H1 (cell line): ENCODE data around the gene GSTM3. TPM values are rescaled to one million over a fixed set of nuclear protein-coding genes. Genes with fewer than 3 reads are reported as not detected.

ENCODE experiments used
- CTCF ChIA-PET: fragments of 300-600 bp; sonication (Branson Sonifier 250); formaldehyde crosslinking; loops from one replicate; lab custom pipeline; 2021; ENCODE audit not compliant: partially characterized antibody; lab: Charles Lee
- POLR2A ChIA-PET: fragments of 300-600 bp; sonication (Branson Sonifier 250); formaldehyde crosslinking; loops from one replicate; lab custom pipeline; 2021; ENCODE audit warnings: inconsistent platforms; ENCODE audit not compliant: partially characterized antibody; lab: Charles Lee
- DNase-seq, 2 experiments: peaks; one replicate each; pipeline versions ENCODE4 v3.0.0 to v3.0.0-alpha.2; 2010 to 2022; ENCODE audit warnings: low spot score in 2 of 2, low read depth in 1 of 2, mixed read lengths in 1 of 2
- FAIRE-seq: peaks from 2 replicates; lab custom pipeline; 2011; peaks lifted over from hg19 to GRCh38; lab: Jason Lieb, UNC
- H2AFZ ChIP-seq: 2 replicates; pipeline ENCODE4 v1.8.1; 2012; ENCODE audit warnings: low read length, inconsistent platforms
- H2AK5ac ChIP-seq: 2 replicates; pipeline ENCODE4 v1.6.1; 2013; ENCODE audit warnings: low read depth, low read length
- H2BK120ac ChIP-seq: replicated peaks from 2 replicates; pipeline ENCODE3; 2013; ENCODE audit warnings: low read depth, low read length, inconsistent platforms
- H2BK12ac ChIP-seq: 2 replicates; pipeline ENCODE4 v1.6.1; 2013; ENCODE audit warnings: low read depth, low read length
- H2BK15ac ChIP-seq: 2 replicates; pipeline ENCODE4 v1.6.1; 2013; ENCODE audit warnings: low read length
- H2BK20ac ChIP-seq: 2 replicates; pipeline ENCODE4 v1.6.1; 2013; ENCODE audit warnings: low read length
- H2BK5ac ChIP-seq: 2 replicates; pipeline ENCODE4 v1.6.1; 2013; ENCODE audit warnings: low read depth, low read length
- H3K14ac ChIP-seq: 2 replicates; pipeline ENCODE4 v1.6.1; 2013; ENCODE audit warnings: inconsistent platforms; ENCODE audit not compliant: insufficient read length
- H3K18ac ChIP-seq: 2 replicates; pipeline ENCODE4 v1.6.1; 2013; ENCODE audit warnings: low read length; ENCODE audit errors: extremely low read depth
- H3K23ac ChIP-seq: 2 replicates; pipeline ENCODE4 v1.6.1; 2013; ENCODE audit warnings: inconsistent platforms; ENCODE audit not compliant: insufficient read length
- H3K23me2 ChIP-seq: 2 replicates; pipeline ENCODE4 v1.6.1; 2013; ENCODE audit warnings: low read depth, low read length
- H3K27ac ChIP-seq: 2 replicates; pipeline ENCODE4 v1.6.1; 2011; ENCODE audit warnings: low read depth, low read length, inconsistent platforms
- H3K27me3 ChIP-seq, 4 experiments: replicated peaks in 1 of 4; 1 replicate in 1 of 4; 2 replicates in 3 of 4; pipeline versions ENCODE4 v1.6.1 to v1.8.1; 2011 to 2013; ENCODE audit warnings: low read length in 3 of 4, mild to moderate bottlenecking in 3 of 4, inconsistent platforms in 2 of 4, mixed read lengths in 2 of 4, moderate library complexity in 1 of 4; ENCODE audit not compliant: control insufficient read depth in 3 of 4, insufficient read depth in 3 of 4; ENCODE audit errors: extremely low read depth in 1 of 4
- H3K36me3 ChIP-seq, 4 experiments: 2 replicates each; pipeline versions ENCODE4 v1.6.1 to v1.8.1; 2011 to 2013; ENCODE audit warnings: mild to moderate bottlenecking in 4 of 4, low read length in 3 of 4, moderate library complexity in 2 of 4, control low read depth in 1 of 4, inconsistent platforms in 1 of 4; ENCODE audit not compliant: insufficient read depth in 4 of 4, control insufficient read depth in 2 of 4
- H3K4ac ChIP-seq: replicated peaks from 2 replicates; pipeline ENCODE3; 2013; ENCODE audit warnings: low read length, low read depth, mixed read lengths, inconsistent platforms; ENCODE audit not compliant: insufficient read length
- H3K4me1 ChIP-seq, 4 experiments: replicated peaks in 1 of 4; 1 replicate in 1 of 4; 2 replicates in 3 of 4; pipeline versions ENCODE4 v1.6.1 to v1.8.1; 2011 to 2013; ENCODE audit warnings: low read length in 3 of 4, inconsistent platforms in 2 of 4, mixed read lengths in 1 of 4; ENCODE audit not compliant: insufficient read depth in 4 of 4, control insufficient read depth in 3 of 4
- H3K4me2 ChIP-seq, 2 experiments: 2 replicates each; pipeline versions ENCODE4 v1.6.1 to v1.8.1; 2011 to 2013; ENCODE audit warnings: low read depth in 2 of 2, low read length in 2 of 2, control low read depth in 1 of 2, inconsistent platforms in 1 of 2, mild to moderate bottlenecking in 1 of 2; ENCODE audit not compliant: insufficient read depth in 1 of 2
- H3K4me3 ChIP-seq, 4 experiments: fragments of 200-600, 300-600 bp in 1 of 4; sonication (generic), shearing (Covaris generic), sonication (Bioruptor Twin) in 1 of 4; 2 replicates each; pipeline versions ENCODE4 v1.5.1 to v1.8.1; 2011 to 2016; ENCODE audit warnings: low read length in 4 of 4, low read depth in 3 of 4, control low read depth in 2 of 4, inconsistent platforms in 2 of 4, mild to moderate bottlenecking in 2 of 4, mixed read lengths in 1 of 4, moderate library complexity in 1 of 4; ENCODE audit not compliant: insufficient read depth in 2 of 4; ENCODE audit errors: extremely low read depth in 1 of 4
- H3K56ac ChIP-seq: replicated peaks from 2 replicates; pipeline ENCODE3; 2013; ENCODE audit warnings: low read depth, mild to moderate bottlenecking, mixed read lengths, low read length, inconsistent platforms; ENCODE audit not compliant: insufficient read length
- H3K79me1 ChIP-seq: 2 replicates; pipeline ENCODE4 v1.6.1; 2013; ENCODE audit warnings: low read depth, low read length, control low read depth
- H3K79me2 ChIP-seq, 2 experiments: 2 replicates each; pipeline versions ENCODE4 v1.6.1 to v1.8.1; 2012 to 2013; ENCODE audit warnings: low read length in 2 of 2, mild to moderate bottlenecking in 2 of 2, inconsistent platforms in 1 of 2; ENCODE audit not compliant: insufficient read depth in 2 of 2, control insufficient read depth in 1 of 2
- H3K9ac ChIP-seq, 4 experiments: replicated peaks in 1 of 4; 1 replicate in 1 of 4; 2 replicates in 3 of 4; pipeline versions ENCODE4 v1.6.1 to v1.8.1; 2011 to 2013; ENCODE audit warnings: low read depth in 3 of 4, low read length in 3 of 4, control low read depth in 2 of 4, mild to moderate bottlenecking in 2 of 4, moderate library complexity in 2 of 4, inconsistent platforms in 1 of 4; ENCODE audit errors: extremely low read depth in 1 of 4
- H3K9me3 ChIP-seq, 2 experiments: 2 replicates each; pipeline versions ENCODE4 v1.6.1 to v1.8.1; 2012 to 2013; ENCODE audit warnings: mild to moderate bottlenecking in 2 of 2, moderate library complexity in 2 of 2, control low read depth in 1 of 2, inconsistent platforms in 1 of 2, low read depth in 1 of 2, low read length in 1 of 2, mixed read lengths in 1 of 2; ENCODE audit not compliant: insufficient read depth in 2 of 2
- H4K20me1 ChIP-seq, 2 experiments: replicated peaks in 1 of 2; 2 replicates each; pipeline versions ENCODE3 to v1.8.1; 2011 to 2013; ENCODE audit warnings: inconsistent platforms in 2 of 2, low read length in 2 of 2, mild to moderate bottlenecking in 1 of 2; ENCODE audit not compliant: insufficient read depth in 2 of 2, control insufficient read depth in 1 of 2
- H4K5ac ChIP-seq: 2 replicates; pipeline ENCODE4 v1.6.1; 2013; ENCODE audit warnings: low read length, low read depth, mixed read lengths, inconsistent platforms; ENCODE audit not compliant: insufficient read length
- H4K8ac ChIP-seq: 2 replicates; pipeline ENCODE4 v1.8.0; 2013; ENCODE audit warnings: mild to moderate bottlenecking, moderate library complexity, low read length, inconsistent platforms; ENCODE audit not compliant: insufficient read depth; ENCODE audit errors: extremely low read depth
- H4K91ac ChIP-seq: replicated peaks from 2 replicates; pipeline ENCODE3; 2013; ENCODE audit warnings: low read length, mixed read lengths, inconsistent platforms; ENCODE audit not compliant: insufficient read length
- CBX8 ChIP-seq: fragments of 300-800, 300-1000 bp; sonication (generic); IDR thresholded peaks from 2 replicates; pipeline ENCODE4 v1.7.1; 2016; ENCODE audit warnings: low read depth, low read length, borderline replicate concordance
- CHD1 ChIP-seq: IDR thresholded peaks from 2 replicates; pipeline ENCODE4 v1.6.1; 2012; ENCODE audit warnings: low read depth, low read length, improper control_type of control experiment
- HDAC2 ChIP-seq, 2 experiments: fragments of 300-600 bp in 1 of 2; sonication (generic) in 1 of 2; IDR thresholded peaks; 2 replicates each; pipeline ENCODE4 v1.6.1; 2011 to 2012; ENCODE audit warnings: low read depth in 2 of 2, low read length in 2 of 2, mild to moderate bottlenecking in 2 of 2, moderate library complexity in 2 of 2, borderline replicate concordance in 1 of 2, inconsistent platforms in 1 of 2
- KDM4A ChIP-seq: IDR thresholded peaks from one replicate; pipeline ENCODE4 v1.7.1; 2012; ENCODE audit warnings: low read depth, mild to moderate bottlenecking, moderate library complexity, low read length, inconsistent platforms; ENCODE audit not compliant: severe bottlenecking
- POLR2AphosphoS5 ChIP-seq: IDR thresholded peaks from 2 replicates; pipeline ENCODE4 v1.6.1; 2011; ENCODE audit warnings: low read depth, low read length
- RFX5 ChIP-seq: IDR thresholded peaks from 2 replicates; pipeline ENCODE4 v1.6.1; 2011; ENCODE audit warnings: low read depth, low read length, improper control_type of control experiment, borderline replicate concordance
- SIRT6 ChIP-seq: IDR thresholded peaks from one replicate; pipeline ENCODE4 v1.7.1; 2012; ENCODE audit warnings: low read length, inconsistent platforms
- SUZ12 ChIP-seq: fragments of 200-600 bp; sonication (generic); IDR thresholded peaks from 2 replicates; pipeline ENCODE4 v1.6.1; 2012; ENCODE audit warnings: mild to moderate bottlenecking, inconsistent platforms, low read length, moderate library complexity, mixed read lengths
- WGBS, 2 experiments: shearing (Covaris generic) in 1 of 2; methylation state at CpG; one replicate each; pipeline versions ENCODE4 v1.1.6 to v1.1.7; 2013 to 2015; ENCODE audit warnings: low lambda C conversion rate in 2 of 2, mixed read lengths in 2 of 2, inconsistent platforms in 1 of 2, low coverage in 1 of 2, missing lambda C conversion rate in 1 of 2; ENCODE audit not compliant: insufficient replicate concordance in 2 of 2, insufficient coverage in 1 of 2, insufficient read length in 1 of 2; ENCODE audit errors: extremely low coverage in 1 of 2, missing lambda C conversion rate in 1 of 2; 5-methylcytosine and 5-hydroxymethylcytosine counted together
- polyA plus RNA-seq, 7 experiments: library from polyadenylated mRNA; depleted of rRNA in 3 of 7; stranded (reverse) in 5 of 7; unstranded in 2 of 7; fragments of >200 nt in 5 of 7; fragments of 200-250 nt in 2 of 7; gene quantifications; 1 replicate in 5 of 7; 2 replicates in 1 of 7; 4 replicates in 1 of 7; pipeline versions ENCODE4 v1.2.1 to v1.2.3, GENCODE V29; 2011 to 2013; ENCODE audit warnings: missing spikeins in 2 of 7, mixed read lengths in 2 of 7
- total RNA-seq: library from RNA; stranded (reverse); fragmentation: NEBNext Ultra II Directional; extraction: Animal tissue kit (Norgen Biotek cat#: 25700); gene quantifications from 2 replicates; pipeline ENCODE4 v1.2.1, GENCODE V29; 2021
- TF ChIP-seq, protein P1 (sequence below): IDR thresholded peaks from 2 replicates; pipeline ENCODE4 v1.6.1; 2012; ENCODE audit warnings: inconsistent platforms
- TF ChIP-seq, protein P2 (sequence below): IDR thresholded peaks from 2 replicates; pipeline ENCODE4 v1.6.1; 2012; ENCODE audit warnings: inconsistent platforms
- TF ChIP-seq, protein P3 (sequence below): IDR thresholded peaks from 2 replicates; pipeline ENCODE4 v1.6.1; 2012; ENCODE audit warnings: low read length, inconsistent platforms

Gene GSTM3
- total and polyA plus RNA-seq, 2 of the 8 experiments (the other 6 are each of a cell fraction or from before 2014, with no cell fraction given), result 2.2 to 5.1 TPM

DNA sequence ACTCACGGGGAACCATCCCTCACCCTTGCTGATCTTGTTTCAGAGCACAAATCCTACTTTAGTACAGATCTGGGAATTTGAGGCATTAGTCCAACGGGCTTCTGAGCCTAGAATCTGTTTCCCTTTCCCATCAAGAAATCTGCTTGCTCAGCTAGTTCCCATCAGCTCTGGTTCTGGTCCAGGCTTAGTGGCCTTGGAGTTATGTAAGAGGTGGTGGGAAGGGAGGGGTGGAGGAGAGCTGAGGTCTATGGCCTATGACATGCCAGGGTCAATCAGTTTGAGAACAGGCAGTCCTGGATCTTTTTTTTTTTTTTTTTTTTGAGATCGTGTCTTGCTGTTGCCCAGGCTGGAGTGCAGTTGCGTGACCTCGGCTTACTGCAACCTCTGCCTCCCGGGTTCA is 49.1 kb downstream of the GSTM3 start:
- no peaks in the 10 kb centered on the region for H3K27me3 ChIP-seq
- H3K23ac ChIP-seq, result no peak overlapping the region
- no peaks in the 10 kb centered on the region for H3K9me3 ChIP-seq
- H3K14ac ChIP-seq, result no peak overlapping the region
- H4K8ac ChIP-seq, result no peak overlapping the region
- no peak overlapping the region for H2BK20ac ChIP-seq
- H3K27ac ChIP-seq, result no peak overlapping the region
- H3K23me2 ChIP-seq, result peaks cover 4% of the 10 kb centered on the region; the same call in 1 of the 2 replicates
- 95% methylated on average over 5 of the region's 6 CpGs; no CpG with 5 or more reads in 1 of the 2 experiments for WGBS, 2 experiments
- no peak overlapping the region for H3K4me3 ChIP-seq
- H3K79me2 ChIP-seq, result no peaks in the 10 kb centered on the region
- H4K91ac ChIP-seq, result no peak overlapping the region
- FAIRE-seq (no peak), DNase-seq (no peak)
- ChIA-PET CTCF (interaction anchor here (1.0 to 5.4 kb wide), 2 partner anchors 50 to 82 kb away, joined by 3 to 60 read pairs; no protein-coding TSS in a partner anchor), POLR2A (no interaction called here)
- no peak overlapping the region for H2AFZ ChIP-seq
- H3K36me3 ChIP-seq, result no peaks in the 10 kb centered on the region
- no peak overlapping the region for H3K56ac ChIP-seq
- no peaks in the 10 kb centered on the region for H4K20me1 ChIP-seq
- peak overlapping the region in 1 of 4 experiments; percentile 10; a peak in 1 of 7 replicates for H3K9ac ChIP-seq
- H3K4ac ChIP-seq, result no peak overlapping the region
- no peak overlapping the region for H2AK5ac ChIP-seq
- no peak overlapping the region for H3K4me2 ChIP-seq
- H2BK120ac ChIP-seq, result no peak overlapping the region
- no peak overlapping the region for H2BK12ac ChIP-seq
- peaks cover 0 to 5% (median 3%) of the 10 kb centered on the region in 4 experiments; a peak in 3 of 7 replicates for H3K4me1 ChIP-seq
- H3K18ac ChIP-seq, result no peak overlapping the region
- no peaks in the 10 kb centered on the region for H3K79me1 ChIP-seq
- H2BK5ac ChIP-seq, result no peak overlapping the region
- no peak overlapping the region for H4K5ac ChIP-seq
- no peak overlapping the region for H2BK15ac ChIP-seq
- TF ChIP-seq CHD1 (no peak), KDM4A (no peak), POLR2AphosphoS5 (no peak), RFX5 (no peak), HDAC2 (IDR thresholded peaks at IDR 0.05; ENCODE audit: borderline replicate concordance in 1 of 2, low read depth in 2 of 2, low read length in 2 of 2) (no peak), SIRT6 (no peak), SUZ12 (no peak), CBX8 (no peak)
- TF ChIP-seq, protein P1, sequence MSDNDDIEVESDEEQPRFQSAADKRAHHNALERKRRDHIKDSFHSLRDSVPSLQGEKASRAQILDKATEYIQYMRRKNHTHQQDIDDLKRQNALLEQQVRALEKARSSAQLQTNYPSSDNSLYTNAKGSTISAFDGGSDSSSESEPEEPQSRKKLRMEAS, result no peak
- TF ChIP-seq, protein P2, sequence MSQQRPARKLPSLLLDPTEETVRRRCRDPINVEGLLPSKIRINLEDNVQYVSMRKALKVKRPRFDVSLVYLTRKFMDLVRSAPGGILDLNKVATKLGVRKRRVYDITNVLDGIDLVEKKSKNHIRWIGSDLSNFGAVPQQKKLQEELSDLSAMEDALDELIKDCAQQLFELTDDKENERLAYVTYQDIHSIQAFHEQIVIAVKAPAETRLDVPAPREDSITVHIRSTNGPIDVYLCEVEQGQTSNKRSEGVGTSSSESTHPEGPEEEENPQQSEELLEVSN, result no peak
- TF ChIP-seq, protein P3, sequence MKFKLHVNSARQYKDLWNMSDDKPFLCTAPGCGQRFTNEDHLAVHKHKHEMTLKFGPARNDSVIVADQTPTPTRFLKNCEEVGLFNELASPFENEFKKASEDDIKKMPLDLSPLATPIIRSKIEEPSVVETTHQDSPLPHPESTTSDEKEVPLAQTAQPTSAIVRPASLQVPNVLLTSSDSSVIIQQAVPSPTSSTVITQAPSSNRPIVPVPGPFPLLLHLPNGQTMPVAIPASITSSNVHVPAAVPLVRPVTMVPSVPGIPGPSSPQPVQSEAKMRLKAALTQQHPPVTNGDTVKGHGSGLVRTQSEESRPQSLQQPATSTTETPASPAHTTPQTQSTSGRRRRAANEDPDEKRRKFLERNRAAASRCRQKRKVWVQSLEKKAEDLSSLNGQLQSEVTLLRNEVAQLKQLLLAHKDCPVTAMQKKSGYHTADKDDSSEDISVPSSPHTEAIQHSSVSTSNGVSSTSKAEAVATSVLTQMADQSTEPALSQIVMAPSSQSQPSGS, result no peak
